HG02870 (cell line): Measurements from ENCODE around the gene MAG.

Experiments used
- ATAC-seq: cut with Tn5 transposase; IDR thresholded peaks from one replicate; pipeline ENCODE4 v1.9.1; 2021; ENCODE audit warnings: mild to moderate bottlenecking, moderate library complexity; ENCODE audit not compliant: unreplicated experiment

Gene MAG

DNA sequence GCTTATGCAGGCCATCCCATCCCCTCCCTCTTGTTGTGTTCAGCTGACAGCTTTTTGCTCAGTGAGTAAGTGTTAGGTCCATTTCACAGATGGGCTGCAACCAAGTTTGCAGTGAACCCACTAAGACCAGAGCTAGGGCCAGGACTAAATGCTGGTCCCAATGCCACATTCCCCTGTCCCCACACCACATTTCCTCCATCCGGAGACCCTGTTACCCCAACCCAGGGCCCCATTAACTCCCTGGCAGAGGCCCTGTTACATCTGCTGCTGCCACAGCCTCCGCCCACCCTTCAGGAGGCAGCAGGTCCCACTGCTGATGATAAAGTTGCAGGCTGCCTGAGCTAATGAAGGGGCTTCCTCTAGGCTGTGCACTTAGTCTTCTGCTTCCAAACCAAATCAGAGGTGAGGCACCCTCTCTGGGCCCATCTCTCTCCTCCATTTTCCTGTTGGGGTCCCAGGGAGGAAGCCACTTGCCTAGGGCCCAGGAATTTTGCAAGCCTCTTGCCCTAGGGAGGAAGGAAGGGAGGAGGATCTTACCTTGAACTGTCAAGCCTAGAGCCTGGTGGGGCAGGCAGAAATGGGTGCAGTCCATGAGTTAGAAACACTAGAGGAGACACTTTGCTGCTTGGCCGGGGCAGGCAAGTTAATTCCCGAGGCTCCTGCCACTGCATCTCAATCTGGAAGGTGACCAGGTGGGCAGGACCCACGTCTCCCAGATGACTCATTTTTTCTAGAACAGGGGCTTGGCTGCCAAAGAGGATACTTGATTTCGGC lies 26.6 kb upstream of the MAG start:
- ATAC-seq, result no peak

DNA sequence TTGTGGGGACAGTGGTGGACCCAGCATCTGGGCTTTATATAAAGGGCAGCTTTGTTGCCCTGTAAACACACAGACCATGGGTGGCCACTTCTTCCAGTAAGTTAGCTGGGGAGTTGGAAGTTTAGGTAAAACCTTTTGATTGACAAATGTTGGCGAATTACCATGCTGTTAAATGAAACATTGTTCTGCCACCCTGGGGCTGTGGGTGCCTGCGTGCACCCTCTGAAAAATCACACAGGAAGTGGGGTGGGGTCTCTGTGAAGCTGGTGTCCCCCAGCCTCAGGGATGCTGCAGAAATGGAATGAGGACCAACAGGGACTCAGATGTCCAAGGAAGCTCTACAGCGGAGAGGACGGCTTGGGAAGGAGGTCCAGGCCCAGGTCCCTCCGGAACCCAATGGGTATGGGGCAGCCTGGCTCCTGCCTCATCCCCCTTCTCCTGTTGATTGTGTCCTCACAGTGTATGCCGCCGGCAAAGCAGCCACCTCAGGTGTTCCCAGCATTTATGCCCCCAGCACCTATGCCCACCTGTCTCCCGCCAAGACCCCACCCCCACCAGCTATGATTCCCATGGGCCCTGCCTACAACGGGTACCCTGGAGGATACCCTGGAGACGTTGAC lies 26.0 kb upstream of the MAG start:
- no peak for ATAC-seq

DNA sequence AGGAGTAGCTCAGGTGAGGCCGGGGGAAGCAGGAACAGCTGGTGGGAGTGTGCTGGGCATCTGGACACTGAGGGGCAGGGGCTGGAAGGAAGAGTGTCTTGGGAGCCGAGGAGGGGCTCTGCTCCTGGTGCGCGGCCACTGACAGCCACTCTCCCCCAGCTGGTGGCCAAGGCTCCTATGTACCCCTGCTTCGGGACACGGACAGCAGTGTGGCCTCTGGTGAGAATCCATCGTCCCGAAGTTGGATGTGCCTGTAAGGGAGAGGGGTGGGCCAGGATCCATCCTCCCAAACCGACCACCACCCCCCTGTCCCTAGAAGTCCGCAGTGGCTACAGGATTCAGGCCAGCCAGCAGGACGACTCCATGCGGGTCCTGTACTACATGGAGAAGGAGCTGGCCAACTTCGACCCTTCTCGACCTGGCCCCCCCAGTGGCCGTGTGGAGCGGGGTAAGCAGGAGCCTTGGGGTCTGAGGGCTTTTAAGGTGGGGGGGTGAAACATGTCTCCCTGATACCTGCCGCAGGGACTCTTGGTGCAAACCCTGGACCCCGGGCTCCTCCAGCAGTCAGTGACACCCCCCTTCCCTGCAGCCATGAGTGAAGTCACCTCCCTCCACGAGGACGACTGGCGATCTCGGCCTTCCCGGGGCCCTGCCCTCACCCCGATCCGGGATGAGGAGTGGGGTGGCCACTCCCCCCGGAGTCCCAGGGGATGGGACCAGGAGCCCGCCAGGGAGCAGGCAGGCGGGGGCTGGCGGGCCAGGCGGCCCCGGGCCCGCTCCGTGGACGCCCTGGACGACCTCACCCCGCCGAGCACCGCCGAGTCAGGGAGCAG lies 25.2 kb upstream of the MAG start:
- ATAC-seq, result no peak

DNA sequence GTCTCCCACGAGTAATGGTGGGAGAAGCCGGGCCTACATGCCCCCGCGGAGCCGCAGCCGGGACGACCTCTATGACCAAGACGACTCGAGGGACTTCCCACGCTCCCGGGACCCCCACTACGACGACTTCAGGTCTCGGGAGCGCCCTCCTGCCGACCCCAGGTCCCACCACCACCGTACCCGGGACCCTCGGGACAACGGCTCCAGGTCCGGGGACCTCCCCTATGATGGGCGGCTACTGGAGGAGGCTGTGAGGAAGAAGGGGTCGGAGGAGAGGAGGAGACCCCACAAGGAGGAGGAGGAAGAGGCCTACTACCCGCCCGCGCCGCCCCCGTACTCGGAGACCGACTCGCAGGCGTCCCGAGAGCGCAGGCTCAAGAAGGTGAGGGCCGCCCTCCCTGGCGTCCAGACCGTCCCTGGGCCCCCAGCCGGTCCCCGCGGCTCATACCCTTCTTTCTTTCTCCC lies 24.6 kb upstream of the MAG start:
- peak; percentile 14 for ATAC-seq

DNA sequence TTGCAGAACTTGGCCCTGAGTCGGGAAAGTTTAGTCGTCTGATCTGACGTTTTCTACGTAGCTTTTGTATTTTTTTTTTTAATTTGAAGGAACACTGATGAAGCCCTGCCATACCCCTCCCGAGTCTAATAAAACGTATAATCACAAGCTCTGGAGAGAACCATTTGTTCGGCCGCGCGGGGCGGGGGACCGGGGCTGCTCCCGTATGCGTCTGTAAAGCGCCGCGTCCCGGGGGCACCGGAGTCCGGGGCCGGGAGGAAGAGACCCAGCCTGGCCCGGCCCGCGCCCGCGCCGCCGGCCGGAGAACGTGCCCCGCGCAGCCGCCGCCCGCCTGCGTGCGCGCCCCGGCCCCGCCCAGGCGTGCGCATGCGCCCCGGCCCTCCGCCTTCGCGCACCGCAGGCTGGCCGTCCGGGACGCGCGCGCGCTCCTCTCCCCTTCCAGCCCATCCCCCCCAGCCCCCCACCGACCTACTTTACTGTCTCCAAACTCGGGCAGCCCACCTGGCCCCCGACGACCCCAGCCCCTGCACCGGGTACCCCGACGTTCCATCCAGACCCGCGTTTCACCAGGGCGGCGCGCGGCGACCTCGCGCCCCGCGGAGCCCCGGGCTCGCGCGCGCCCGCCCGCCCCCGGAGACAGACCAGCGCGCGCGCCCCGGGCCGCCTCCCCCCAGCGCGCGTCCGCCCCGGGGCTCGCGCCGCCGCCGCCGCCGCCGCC lies 24.0 kb upstream of the MAG start:
- ATAC-seq, result peak; percentile 39

DNA sequence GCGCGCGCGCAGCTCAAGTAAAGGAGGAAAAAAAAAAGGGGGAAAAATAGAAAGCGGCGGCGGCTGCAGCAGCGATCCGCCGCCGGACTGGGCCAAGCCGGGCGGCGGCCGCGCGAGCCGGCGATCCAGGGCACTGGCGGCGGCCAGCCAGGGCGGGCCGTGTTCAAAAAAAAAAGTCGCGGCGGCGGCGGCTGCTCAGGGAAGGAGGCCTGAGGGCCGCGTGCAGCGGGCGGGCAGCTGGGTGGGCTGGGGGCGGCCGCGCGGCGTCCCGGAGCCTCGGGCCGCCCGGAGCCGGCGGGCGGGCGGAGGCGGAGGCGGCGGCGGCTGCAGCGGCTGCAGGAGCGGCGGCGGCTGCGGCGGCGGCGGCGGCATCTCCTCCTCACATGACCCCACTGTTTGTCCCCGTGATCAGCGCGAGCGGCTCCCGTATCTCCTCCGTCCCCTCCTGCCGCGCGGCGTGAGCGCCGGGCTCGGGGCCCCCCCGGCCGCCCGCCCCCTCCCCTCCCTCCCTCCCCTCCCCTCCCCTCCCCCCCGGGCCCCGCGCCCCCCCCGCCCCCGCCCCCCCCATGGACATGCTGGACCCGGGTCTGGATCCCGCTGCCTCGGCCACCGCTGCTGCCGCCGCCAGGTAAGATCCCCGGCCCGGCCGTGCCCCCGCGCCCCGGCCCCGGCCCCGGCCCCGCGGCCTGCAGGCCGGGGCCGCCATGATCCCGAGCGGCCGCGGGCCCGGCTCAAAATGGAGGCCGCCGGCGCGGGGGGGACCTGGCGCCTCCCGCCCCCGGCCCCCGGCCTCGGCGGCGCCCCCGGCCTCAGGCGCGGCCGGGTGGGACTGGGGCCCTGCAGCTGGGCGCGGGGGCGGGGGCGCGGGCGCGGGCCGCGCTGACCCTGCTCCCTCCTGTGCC lies 23.2 kb upstream of the MAG start, which contains the start of gene USF2:
Gene USF2 (plus strand): TSS at position 427 of the 902 bp plus-strand sequence. CDS start 140 bp downstream, at position 567.
- ATAC-seq, result peak; percentile 4

DNA sequence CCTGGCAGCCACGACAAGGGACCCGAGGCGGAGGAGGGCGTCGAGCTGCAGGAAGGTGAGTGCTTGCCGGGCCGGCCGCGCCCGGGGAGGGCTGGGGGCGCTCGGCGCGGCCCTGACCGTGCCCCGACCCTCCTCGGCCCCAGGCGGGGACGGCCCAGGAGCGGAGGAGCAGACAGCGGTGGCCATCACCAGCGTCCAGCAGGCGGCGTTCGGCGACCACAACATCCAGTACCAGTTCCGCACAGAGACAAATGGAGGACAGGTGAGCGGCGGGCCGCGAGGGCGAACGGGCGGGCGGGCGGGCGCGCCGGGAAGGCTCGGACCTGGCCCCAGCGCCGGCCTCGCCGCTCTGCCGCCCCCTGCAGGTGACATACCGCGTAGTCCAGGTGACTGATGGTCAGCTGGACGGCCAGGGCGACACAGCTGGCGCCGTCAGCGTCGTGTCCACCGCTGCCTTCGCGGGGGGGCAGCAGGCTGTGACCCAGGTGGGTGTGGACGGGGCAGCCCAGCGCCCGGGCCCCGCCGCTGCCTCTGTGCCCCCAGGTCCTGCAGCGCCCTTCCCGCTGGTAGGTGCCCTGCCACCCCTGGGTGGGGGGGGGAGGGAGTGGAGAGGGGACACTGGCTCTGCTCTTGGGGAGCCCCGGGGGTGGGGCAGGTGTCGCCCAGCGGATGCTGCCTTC lies 22.4 kb upstream of the MAG start:
- peak; percentile 60 for ATAC-seq

DNA sequence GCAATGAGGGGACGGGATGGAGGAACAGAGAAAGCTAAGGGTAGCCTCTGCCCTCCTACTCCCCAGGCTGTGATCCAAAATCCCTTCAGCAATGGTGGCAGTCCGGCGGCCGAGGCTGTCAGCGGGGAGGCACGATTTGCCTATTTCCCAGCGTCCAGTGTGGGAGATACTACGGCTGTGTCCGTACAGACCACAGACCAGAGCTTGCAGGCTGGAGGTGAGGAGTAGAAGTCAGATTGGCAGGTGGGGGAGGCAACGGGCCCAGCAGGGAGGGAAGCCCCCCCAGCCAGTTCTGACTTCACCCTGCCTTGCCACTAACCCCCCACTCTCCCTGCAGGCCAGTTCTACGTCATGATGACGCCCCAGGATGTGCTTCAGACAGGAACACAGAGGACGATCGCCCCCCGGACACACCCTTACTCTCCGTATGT lies 21.6 kb upstream of the MAG start:
- ATAC-seq, result no peak

DNA sequence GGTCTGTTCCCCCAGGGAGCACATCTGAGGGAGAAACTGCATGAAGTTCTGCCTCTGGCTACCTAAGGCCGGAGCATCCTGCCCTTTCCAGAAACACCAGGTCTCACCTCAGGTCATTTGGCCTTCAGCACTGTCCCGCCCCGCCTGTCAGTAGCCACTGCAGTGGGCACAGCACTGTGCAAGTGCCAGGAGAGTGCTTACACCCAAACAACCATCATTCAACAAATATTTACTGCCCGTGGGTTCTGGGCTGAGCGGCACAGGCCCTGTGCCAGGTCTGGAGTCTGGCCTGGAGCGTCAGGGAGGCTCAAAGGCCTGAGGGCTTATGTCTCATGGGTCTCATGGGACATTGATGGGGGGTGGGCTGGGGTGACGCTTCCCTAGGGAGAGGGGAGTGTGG lies 20.4 kb upstream of the MAG start:
- no peak for ATAC-seq

DNA sequence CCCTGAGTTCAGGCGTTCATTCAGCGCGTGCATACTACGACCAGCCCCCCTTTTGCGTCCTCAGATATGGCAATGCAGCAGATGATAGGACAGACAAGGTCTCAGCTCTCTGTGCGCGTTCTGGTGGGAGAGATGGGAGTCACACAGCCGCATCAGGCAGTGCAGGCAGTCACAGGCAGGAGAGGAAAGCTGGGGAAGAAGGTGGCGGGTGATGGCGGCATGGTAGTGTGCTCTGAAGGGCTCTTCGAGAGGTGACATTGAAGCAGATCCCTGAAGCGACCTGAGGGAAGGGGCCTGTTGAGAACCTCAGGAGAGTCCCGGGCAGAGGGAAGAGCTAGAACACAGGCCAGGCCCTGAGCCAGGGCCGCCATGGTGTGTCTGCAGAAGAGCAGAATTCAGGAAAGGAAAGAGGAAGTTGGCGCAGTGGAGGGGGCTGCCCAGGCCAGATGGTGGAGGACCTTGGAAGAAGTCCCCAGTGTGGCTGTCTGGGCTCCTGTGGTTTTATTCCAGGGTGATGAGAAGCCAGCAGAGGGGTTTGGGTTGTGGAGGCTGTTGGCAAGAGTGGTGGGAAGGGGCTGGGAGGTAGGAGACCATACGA lies 19.7 kb upstream of the MAG start:
- no peak for ATAC-seq

DNA sequence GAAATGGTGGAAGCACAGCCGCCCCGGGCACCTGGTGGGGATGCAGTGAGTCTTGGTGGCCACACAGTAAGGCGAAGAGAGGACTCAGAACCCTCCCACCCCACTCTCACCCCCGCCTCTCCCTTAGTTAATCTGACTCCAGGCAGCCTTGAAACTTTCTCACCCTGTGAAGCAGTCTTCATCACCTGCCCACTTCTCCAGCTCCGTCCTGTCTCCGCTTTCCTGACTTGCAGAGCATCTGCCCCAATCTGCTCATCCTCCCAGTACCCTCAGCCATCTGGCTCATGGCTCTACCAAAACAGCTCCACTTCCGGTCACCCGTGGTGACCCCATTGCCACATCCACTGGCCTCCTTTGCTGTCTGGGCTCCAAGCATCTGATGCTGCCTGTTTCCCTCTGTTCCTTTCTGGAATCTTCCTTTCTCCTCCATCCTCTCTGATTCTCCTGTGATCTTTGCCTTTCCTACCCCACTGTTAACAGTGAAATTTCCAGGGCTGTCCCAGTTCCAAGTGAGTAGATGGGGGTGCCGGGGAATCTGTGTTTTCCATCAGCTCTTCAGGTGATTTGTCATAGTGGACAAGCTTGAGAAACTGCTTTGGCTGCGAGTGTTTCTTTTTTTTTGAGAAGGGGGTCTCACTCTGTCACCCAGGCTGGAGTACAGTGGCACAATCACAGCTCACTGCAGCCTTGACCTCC lies 18.9 kb upstream of the MAG start:
- ATAC-seq, result no peak

DNA sequence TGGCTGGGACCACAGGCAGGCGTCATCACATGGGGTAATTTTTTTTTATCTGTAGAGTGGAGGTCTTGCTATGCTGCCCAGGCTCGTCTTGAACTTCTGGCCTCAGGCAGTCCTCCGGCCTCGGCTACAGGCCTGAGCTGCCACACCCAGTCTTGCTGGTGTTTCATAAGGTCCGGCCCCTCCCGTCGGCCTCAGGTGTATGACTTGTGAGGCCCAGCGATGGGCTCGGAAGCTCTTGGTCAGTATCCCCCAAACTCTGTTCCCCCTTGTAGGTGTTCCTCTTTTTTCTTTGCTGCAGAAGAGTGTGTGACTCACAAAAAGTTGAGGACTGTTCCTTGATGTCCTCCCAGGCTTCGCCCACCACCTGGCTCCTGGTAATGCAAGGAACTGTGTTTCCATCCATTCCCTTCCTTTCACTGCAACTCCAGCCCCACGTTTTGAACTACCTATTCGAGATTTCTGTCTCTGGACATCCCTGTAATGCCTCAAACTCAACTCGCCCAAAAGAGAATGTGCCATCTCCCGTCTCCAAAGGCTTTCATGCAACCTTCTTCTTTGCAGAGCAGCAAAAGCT lies 18.2 kb upstream of the MAG start:
- ATAC-seq, result no peak

DNA sequence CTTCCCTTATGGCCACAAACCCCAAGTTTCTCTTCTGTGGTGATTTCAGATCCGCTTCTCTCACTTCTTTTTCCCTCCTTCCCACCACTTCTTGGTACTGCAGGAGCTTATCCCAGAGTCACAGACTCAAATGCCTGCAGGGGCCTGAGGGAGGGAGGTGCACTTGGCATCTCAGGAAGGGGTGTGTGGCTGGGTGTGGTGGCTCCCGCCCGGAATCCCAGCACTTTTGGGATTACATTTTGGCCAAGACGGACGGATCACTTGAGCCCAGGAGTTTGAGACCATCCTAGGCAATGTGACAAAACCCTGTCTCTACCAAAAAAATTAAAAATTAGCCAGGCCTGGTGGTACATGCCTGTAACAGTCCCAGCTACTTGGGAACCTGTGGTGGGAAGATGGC lies 17.6 kb upstream of the MAG start:
- ATAC-seq, result no peak

DNA sequence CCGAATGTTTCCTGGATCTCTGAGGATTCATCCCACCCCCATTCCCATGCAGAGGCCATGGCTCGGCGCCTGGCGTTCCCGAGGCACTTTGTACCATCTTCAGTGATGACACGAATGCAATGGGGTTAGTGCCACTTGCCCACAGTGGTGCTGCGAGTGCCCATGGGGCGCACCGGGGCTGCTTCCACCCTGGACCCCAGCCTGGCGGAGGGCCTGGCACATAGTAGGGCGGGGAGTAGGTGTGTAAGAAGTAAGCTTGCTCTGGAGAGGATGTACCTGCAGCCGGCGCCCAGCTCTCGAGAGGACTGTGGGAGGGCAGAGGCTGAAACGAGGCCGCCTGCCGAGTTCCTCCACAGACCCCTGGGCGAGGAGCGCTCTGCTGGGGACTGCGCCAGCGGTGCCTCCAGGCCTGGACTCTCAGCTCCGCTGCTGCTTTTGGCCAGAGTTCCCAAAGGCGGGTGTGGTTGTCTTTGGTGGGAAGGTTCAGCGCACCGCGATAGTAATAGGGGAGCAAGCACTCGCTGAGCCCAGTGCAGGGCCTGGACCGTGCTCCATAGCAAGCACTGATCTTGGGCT lies 15.2 kb upstream of the MAG start:
- no peak for ATAC-seq

DNA sequence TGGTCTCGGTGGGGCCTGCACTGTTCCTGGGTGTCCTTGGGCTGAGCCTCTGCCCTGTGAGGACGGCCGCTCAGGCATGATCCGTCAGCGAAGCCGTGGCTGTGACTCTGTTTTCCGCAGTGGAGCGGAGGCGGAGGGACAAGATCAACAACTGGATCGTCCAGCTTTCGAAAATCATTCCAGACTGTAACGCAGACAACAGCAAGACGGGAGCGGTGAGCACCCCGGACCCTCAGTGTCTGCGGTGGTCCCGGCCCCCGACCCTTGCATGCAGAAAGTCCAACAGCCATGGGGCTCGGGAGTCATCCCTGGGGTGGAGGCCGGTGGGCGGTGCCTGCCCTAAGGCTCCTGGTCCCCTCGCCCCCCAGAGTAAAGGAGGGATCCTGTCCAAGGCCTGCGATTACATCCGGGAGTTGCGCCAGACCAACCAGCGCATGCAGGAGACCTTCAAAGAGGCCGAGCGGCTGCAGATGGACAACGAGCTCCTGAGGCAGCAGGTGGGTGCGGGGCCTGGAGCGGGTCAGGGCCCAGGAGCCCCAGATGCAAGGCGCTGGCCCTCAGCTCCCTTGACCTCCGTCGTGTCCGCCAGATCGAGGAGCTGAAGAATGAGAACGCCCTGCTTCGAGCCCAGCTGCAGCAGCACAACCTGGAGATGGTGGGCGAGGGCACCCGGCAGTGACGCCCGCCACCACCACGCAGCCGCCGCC lies 13.2 kb upstream of the MAG start:
- ATAC-seq, result no peak

DNA sequence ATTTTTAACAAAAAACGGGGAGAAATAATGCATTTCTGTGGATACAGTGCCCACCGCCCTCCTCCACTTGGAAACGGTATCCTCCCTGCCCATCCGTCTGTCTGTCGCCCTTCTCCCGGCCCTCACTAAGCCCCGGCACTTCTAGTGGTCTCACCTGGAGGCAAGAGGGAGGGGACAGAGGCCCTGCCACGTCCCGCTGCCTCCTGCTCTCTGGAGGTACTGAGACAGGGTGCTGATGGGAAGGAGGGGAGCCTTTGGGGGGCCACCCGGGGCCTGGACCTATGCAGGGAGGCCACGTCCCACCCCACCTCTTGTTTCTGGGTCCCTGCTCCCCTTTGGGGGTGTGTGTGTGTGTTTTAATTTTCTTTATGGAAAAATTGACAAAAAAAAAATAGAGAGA lies 12.6 kb upstream of the MAG start:
- no peak for ATAC-seq
